MM.1S (cell line): Measurements from ENCODE around the gene CLTB.

Experiments used
- DNase-seq: peaks from one replicate; pipeline ENCODE4 v3.0.0-alpha.2; 2015
- H2AFZ ChIP-seq: fragments of 300-600 bp; sonication (generic); 2 replicates; pipeline ENCODE4 v1.6.0; 2016; ENCODE audit warnings: antibody characterized with exemption, low read length
- H3F3A ChIP-seq: fragments of 300-600 bp; sonication (generic); 2 replicates; pipeline ENCODE4 v1.6.1; 2016; ENCODE audit warnings: mild to moderate bottlenecking, antibody characterized with exemption, low read length, moderate library complexity, mixed read lengths; ENCODE audit not compliant: insufficient read depth
- H3K27ac ChIP-seq: fragments of 300-600 bp; sonication (generic); 2 replicates; pipeline ENCODE4 v1.5.1; 2016; ENCODE audit warnings: mild to moderate bottlenecking, low read length
- H3K27me3 ChIP-seq: fragments of 300-600 bp; sonication (generic); replicated peaks from 2 replicates; pipeline ENCODE4 v1.6.0; 2016; ENCODE audit warnings: low read length; ENCODE audit not compliant: insufficient read depth
- H3K36me3 ChIP-seq: fragments of 300-600 bp; sonication (generic); replicated peaks from 2 replicates; pipeline ENCODE4 v1.6.1; 2016; ENCODE audit warnings: mild to moderate bottlenecking, low read length, mixed read lengths; ENCODE audit not compliant: insufficient read depth
- H3K4me1 ChIP-seq: fragments of 300-600 bp; sonication (generic); 2 replicates; pipeline ENCODE4 v1.6.1; 2016; ENCODE audit warnings: low read length, mixed read lengths
- H3K4me2 ChIP-seq: fragments of 300-600 bp; sonication (generic); 2 replicates; pipeline ENCODE4 v1.6.0; 2016; ENCODE audit warnings: low read depth, low read length
- H3K4me3 ChIP-seq: fragments of 300-600 bp; sonication (generic); 2 replicates; pipeline ENCODE4 v1.5.1; 2016; ENCODE audit warnings: low read length, mixed read lengths
- H3K79me2 ChIP-seq: fragments of 300-600 bp; sonication (generic); 2 replicates; pipeline ENCODE4 v1.6.1; 2016; ENCODE audit warnings: mixed run types, low read length, mixed read lengths
- H3K9ac ChIP-seq: fragments of 300-600 bp; sonication (generic); 2 replicates; pipeline ENCODE4 v1.6.1; 2016; ENCODE audit warnings: low read length, mixed read lengths
- H3K9me2 ChIP-seq: fragments of 300-600 bp; sonication (generic); replicated peaks from 2 replicates; pipeline ENCODE4 v1.6.1; 2016; ENCODE audit warnings: mild to moderate bottlenecking, low read length, mixed read lengths; ENCODE audit not compliant: insufficient read depth
- H3K9me3 ChIP-seq: fragments of 300-600 bp; sonication (generic); replicated peaks from 2 replicates; pipeline ENCODE4 v1.6.1; 2016; ENCODE audit warnings: mild to moderate bottlenecking, low read length, mixed read lengths; ENCODE audit not compliant: insufficient read depth
- H4K20me1 ChIP-seq: fragments of 300-600 bp; sonication (generic); 2 replicates; pipeline ENCODE4 v1.6.1; 2016; ENCODE audit warnings: mild to moderate bottlenecking, low read length, moderate library complexity, mixed read lengths; ENCODE audit not compliant: insufficient read depth
- EZH2 ChIP-seq: fragments of 300-600 bp; sonication (generic); optimal IDR thresholded peaks from 2 replicates; pipeline ENCODE3; 2017; ENCODE audit warnings: low read depth, mild to moderate bottlenecking, antibody characterized with exemption, low read length, mixed read lengths
- EZH2phosphoT487 ChIP-seq: fragments of 300-600 bp; sonication (generic); IDR thresholded peaks from 2 replicates; pipeline ENCODE4 v1.6.1; 2018; ENCODE audit warnings: antibody characterized with exemption, low read length
- TF ChIP-seq, protein P1 (sequence below): fragments of 300-600 bp; sonication (generic); IDR thresholded peaks from 2 replicates; pipeline ENCODE4 v1.5.1; 2016; ENCODE audit warnings: antibody characterized with exemption, low read length, mixed read lengths

Gene CLTB

DNA sequence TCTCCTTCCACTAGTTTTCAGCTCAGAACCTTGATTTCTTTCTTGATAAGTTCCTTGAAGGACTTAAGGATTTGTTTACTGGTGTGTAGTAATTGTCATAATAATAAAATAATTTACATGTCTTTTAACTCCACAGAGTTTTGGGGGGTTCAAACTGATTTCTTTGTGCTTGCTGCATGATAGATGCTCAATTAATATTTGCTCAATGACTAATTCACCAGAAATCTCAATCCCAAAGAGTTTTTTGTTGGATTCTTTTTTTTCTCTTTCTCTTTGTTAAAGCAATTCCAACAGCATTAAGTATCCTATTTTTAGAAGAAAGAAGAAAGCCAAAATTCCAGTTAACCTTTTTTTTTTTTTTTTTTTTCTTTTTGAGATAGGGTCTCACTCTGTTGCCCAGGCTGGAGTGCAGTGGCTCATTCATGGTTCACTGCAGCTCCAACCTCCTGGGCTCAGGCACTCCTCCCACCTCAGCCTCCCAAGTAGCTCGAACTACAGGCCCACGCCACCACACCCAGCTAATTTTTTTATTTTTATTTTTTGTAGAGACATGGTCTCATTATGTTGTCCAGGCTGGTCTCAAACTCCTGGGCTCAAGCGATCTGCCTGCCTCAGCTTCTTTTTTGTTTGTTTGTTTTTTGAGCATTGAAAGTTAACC lies 42.7 kb upstream of the CLTB start:
- Histone ChIP-seq H3K4me2 (no peak overlapping the region), H4K20me1 (no peaks in the 10 kb centered on the region), H3K9ac (no peak overlapping the region), H3K36me3 (no peaks in the 10 kb centered on the region), H3K27me3 (no peaks in the 10 kb centered on the region), H3K9me2 (no peaks in the 10 kb centered on the region), H3K79me2 (peaks cover 82% of the 10 kb centered on the region), H3K27ac (no peak overlapping the region), H3F3A (no peaks in the 10 kb centered on the region), H3K4me1 (no peaks in the 10 kb centered on the region), H3K4me3 (no peak overlapping the region), H3K9me3 (no peaks in the 10 kb centered on the region), H2AFZ (no peak overlapping the region)
- TF ChIP-seq EZH2 = no peak
- no peak for DNase-seq

DNA sequence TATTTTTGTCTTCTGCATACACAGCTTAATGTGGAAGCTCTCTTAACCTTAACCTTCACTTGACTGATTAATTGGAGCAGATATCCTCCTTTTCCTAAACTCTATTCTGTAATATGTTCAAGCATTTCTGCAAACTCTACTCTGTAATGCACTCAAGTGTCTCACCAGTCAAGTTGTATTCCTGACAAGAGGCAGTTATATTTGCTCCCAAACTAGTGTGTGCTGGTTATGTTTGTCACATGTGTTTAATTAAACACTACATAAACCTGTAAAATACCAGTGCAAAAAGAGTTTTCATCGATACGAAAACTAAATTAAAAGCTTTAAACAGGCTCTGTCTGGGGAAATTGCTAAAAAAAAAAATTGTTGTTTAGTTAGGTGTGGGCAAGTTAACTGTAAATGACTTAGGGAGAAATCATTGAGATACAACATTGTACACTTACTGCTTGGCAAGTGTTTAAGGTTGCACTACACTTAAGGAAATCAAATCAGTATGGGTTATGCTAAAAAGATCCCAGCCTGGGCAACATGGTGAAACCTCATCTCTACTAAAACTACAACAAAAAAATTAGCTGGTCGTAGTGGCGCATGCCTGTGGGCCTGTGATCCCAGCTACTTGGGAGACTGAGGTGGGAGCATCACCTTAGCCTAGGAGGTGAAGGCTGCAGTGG lies 38.5 kb upstream of the CLTB start:
- Histone ChIP-seq H3K79me2 (peaks cover 77% of the 10 kb centered on the region), H3K4me2 (no peak overlapping the region), H4K20me1 (no peaks in the 10 kb centered on the region; the same call in 1 of the 2 replicates), H3K4me3 (no peak overlapping the region), H3K27ac (no peak overlapping the region), H3K36me3 (no peaks in the 10 kb centered on the region), H3K4me1 (no peaks in the 10 kb centered on the region), H3F3A (no peaks in the 10 kb centered on the region), H3K9me2 (no peaks in the 10 kb centered on the region), H2AFZ (no peak overlapping the region), H3K9ac (no peak overlapping the region), H3K27me3 (no peaks in the 10 kb centered on the region), H3K9me3 (no peaks in the 10 kb centered on the region)
- TF ChIP-seq EZH2phosphoT487 = no peak
- no peak for TF ChIP-seq EZH2
- TF ChIP-seq, protein P1, sequence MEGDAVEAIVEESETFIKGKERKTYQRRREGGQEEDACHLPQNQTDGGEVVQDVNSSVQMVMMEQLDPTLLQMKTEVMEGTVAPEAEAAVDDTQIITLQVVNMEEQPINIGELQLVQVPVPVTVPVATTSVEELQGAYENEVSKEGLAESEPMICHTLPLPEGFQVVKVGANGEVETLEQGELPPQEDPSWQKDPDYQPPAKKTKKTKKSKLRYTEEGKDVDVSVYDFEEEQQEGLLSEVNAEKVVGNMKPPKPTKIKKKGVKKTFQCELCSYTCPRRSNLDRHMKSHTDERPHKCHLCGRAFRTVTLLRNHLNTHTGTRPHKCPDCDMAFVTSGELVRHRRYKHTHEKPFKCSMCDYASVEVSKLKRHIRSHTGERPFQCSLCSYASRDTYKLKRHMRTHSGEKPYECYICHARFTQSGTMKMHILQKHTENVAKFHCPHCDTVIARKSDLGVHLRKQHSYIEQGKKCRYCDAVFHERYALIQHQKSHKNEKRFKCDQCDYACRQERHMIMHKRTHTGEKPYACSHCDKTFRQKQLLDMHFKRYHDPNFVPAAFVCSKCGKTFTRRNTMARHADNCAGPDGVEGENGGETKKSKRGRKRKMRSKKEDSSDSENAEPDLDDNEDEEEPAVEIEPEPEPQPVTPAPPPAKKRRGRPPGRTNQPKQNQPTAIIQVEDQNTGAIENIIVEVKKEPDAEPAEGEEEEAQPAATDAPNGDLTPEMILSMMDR = no peak
- DNase-seq = no peak

DNA sequence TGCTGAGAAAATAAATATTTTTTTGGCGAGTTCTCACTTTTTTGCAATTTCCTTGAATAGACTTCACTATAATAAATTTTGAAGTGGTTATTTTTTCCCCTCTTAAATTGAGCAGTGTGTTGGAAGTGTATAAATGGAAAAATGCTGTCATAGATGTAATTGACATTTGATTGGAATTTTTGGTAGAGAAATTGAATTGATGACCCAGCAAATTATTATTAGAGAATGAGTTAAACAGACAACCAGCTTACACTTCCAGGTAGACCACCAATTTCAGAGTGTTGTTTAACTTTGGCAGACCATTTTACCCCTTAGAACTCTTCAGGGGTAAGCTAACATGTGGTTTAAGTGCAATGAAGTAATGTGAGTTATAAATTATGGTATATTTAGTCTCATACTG lies 33.7 kb upstream of the CLTB start:
- Histone ChIP-seq H3K4me1 (0 out of 2 replicates have a peak, but pooled peaks cover 4% of the 10 kb centered on the region), H3K9ac (no peak overlapping the region), H3K79me2 (peaks cover 56% of the 10 kb centered on the region), H3F3A (no peaks in the 10 kb centered on the region), H3K27me3 (no peaks in the 10 kb centered on the region), H3K4me3 (no peak overlapping the region), H3K4me2 (no peak overlapping the region), H3K9me3 (no peaks in the 10 kb centered on the region), H4K20me1 (no peaks in the 10 kb centered on the region; the same call in 1 of the 2 replicates), H3K9me2 (no peaks in the 10 kb centered on the region), H2AFZ (no peak overlapping the region), H3K27ac (no peak overlapping the region), H3K36me3 (no peaks in the 10 kb centered on the region)
- no peak for DNase-seq
- TF ChIP-seq EZH2 (no peak), EZH2phosphoT487 (no peak)
- TF ChIP-seq, protein P1 = no peak
